SH-SY5Y (cell line): ENCODE data around the gene SLC25A13.

Source experiments
- GATA2 ChIP-seq: IDR thresholded peaks from 2 replicates; pipeline ENCODE4 v1.6.1; 2011; ENCODE audit warnings: mild to moderate bottlenecking, low read depth, low read length
- GATA3 ChIP-seq: IDR thresholded peaks from 2 replicates; pipeline ENCODE4 v1.6.1; 2011; ENCODE audit warnings: low read depth, mild to moderate bottlenecking, low read length, moderate library complexity

DNA sequence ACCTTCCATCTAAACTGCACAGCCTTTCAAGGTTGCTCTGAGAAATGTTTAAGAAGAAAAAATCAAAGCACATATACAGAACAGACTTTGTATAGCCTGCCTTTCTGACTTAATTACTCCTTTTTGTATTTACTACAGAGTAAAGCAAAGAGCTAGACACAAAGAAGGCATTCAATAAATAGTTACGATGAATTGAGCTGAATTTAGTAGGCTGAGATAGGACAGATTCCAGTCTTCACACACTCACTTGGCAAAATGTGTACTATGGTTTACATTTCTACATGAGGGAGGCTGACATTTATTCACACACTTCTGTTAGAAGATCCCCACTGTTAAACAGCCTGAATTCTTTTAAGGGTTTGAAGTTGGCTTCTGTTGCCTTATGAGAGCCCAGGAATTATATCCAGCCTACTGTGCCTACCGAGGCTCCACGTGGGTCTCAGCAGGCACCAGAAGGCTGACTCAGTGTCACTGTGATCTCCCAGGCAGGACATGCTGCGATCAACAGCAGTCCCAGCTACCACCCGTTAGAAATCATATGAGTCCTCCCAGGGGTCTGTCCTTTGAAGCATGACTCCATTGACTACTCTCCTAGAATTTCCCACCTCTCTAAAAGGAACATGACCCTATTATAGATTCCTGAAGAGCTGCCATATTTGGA is 24.5 kb upstream of the SLC25A13 start:
- TF ChIP-seq GATA3 (no peak), GATA2 (no peak)
